PC-3 (cell line): ENCODE data around the gene AFMID. TPM values are rescaled to one million over a fixed set of nuclear protein-coding genes. Genes with fewer than 3 reads are reported as not detected.

Source experiments
- ATAC-seq: fragments of 200-7000 bp; cut with Tn5 transposase; 2 replicates; pipeline ENCODE4 v1.9.1; 2020; ENCODE audit warnings: mild to moderate bottlenecking, moderate library complexity
- BruUV-seq: library from RNA; stranded (reverse); fragments of 400-500 nt; replicated peaks from 2 replicates; lab custom pipeline; 2021; lab: Mats Ljungman, UMichigan
- CTCF ChIA-PET: fragments of 300-600 bp; sonication (Branson Sonifier 250); formaldehyde crosslinking; loops from one replicate; lab custom pipeline; 2022; ENCODE audit warnings: antibody characterized with exemption; lab: Charles Lee
- POLR2A ChIA-PET: fragments of 300-600 bp; sonication (Branson Sonifier 250); formaldehyde crosslinking; loops from one replicate; lab custom pipeline; 2022; ENCODE audit warnings: antibody characterized with exemption; ENCODE audit not compliant: unreplicated experiment; lab: Charles Lee
- DNase-seq: peaks from one replicate; pipeline ENCODE4 v3.0.0-alpha.2; 2015
- H2AFZ ChIP-seq: fragments of 300-600 bp; sonication (generic); 2 replicates; pipeline ENCODE4 v1.6.0; 2016; ENCODE audit warnings: antibody characterized with exemption, low read length
- H3F3A ChIP-seq: fragments of 300-600 bp; sonication (generic); one replicate; pipeline ENCODE4 v1.6.0; 2017; ENCODE audit warnings: antibody characterized with exemption, low read length, control low read depth, mild to moderate bottlenecking; ENCODE audit not compliant: unreplicated experiment
- H3K27ac ChIP-seq: fragments of 300-600 bp; sonication (generic); 2 replicates; pipeline ENCODE4 v1.5.1; 2016; ENCODE audit warnings: mild to moderate bottlenecking, low read length
- H3K27me3 ChIP-seq: fragments of 300-600 bp; sonication (generic); 2 replicates; pipeline ENCODE4 v1.6.1; 2016; ENCODE audit warnings: low read length, mixed read lengths
- H3K36me3 ChIP-seq: fragments of 300-600 bp; sonication (generic); 2 replicates; pipeline ENCODE4 v1.6.1; 2016; ENCODE audit warnings: low read depth, mixed run types, low read length, mixed read lengths
- H3K4me1 ChIP-seq: fragments of 300-600 bp; sonication (generic); 2 replicates; pipeline ENCODE4 v1.5.1; 2016; ENCODE audit warnings: low read length; ENCODE audit not compliant: insufficient read depth
- H3K4me2 ChIP-seq: fragments of 300-600 bp; sonication (generic); 2 replicates; pipeline ENCODE4 v1.6.0; 2016; ENCODE audit warnings: low read length
- H3K4me3 ChIP-seq: fragments of 300-600 bp; sonication (generic); 2 replicates; pipeline ENCODE4 v1.5.1; 2016; ENCODE audit warnings: mild to moderate bottlenecking, low read length, mixed read lengths
- H3K79me2 ChIP-seq: fragments of 300-600 bp; sonication (generic); 2 replicates; pipeline ENCODE4 v1.6.1; 2017; ENCODE audit warnings: low read length, mixed read lengths
- H3K9ac ChIP-seq: fragments of 300-600 bp; sonication (generic); 2 replicates; pipeline ENCODE4 v1.6.0; 2016; ENCODE audit warnings: mild to moderate bottlenecking, low read length
- H3K9me2 ChIP-seq: fragments of 300-600 bp; sonication (generic); replicated peaks from 2 replicates; pipeline ENCODE4 v1.6.1; 2016; ENCODE audit warnings: mixed run types, low read length, mixed read lengths
- H3K9me3 ChIP-seq: fragments of 300-600 bp; sonication (generic); 2 replicates; pipeline ENCODE4 v1.6.1; 2016; ENCODE audit warnings: low read length, mixed read lengths
- H4K20me1 ChIP-seq: fragments of 300-600 bp; sonication (generic); 2 replicates; pipeline ENCODE4 v1.6.1; 2016; ENCODE audit warnings: low read length, mixed read lengths
- EZH2 ChIP-seq: fragments of 300-600 bp; sonication (generic); IDR thresholded peaks from one replicate; pipeline ENCODE4 v1.6.1; 2017; ENCODE audit warnings: antibody characterized with exemption, mild to moderate bottlenecking, low read length; ENCODE audit not compliant: unreplicated experiment
- EZH2phosphoT487 ChIP-seq: fragments of 300-600 bp; sonication (generic); IDR thresholded peaks from 2 replicates; pipeline ENCODE4 v1.6.1; 2018; ENCODE audit warnings: mild to moderate bottlenecking, antibody characterized with exemption, low read length, borderline replicate concordance
- intact Hi-C: fragments of 100-400 bp; cut with micrococcal nuclease; formaldehyde crosslinking; loops from 2 replicates; pipeline ENCODE4 v1.9.0; 2023
- total RNA-seq: library from RNA; depleted of rRNA; stranded (reverse); fragments of >200 nt; gene quantifications from 2 replicates; pipeline ENCODE4 v1.2.3, GENCODE V29; 2014
- TF ChIP-seq, protein P1 (sequence below): fragments of 300-600 bp; sonication (generic); conservative IDR thresholded peaks from 2 replicates; pipeline ENCODE4 v1.5.1; 2017; ENCODE audit warnings: antibody characterized with exemption, low read depth, mild to moderate bottlenecking, low read length

Gene AFMID
- total RNA-seq, 1 experiment from 2014 or later, result 58.9 TPM

- no peaks in the 10 kb centered on the region for H3K79me2 ChIP-seq
- no peak overlapping the region for H3K4me3 ChIP-seq
- no peaks in the 10 kb centered on the region for H3K36me3 ChIP-seq
- H4K20me1 ChIP-seq, result no peaks in the 10 kb centered on the region
- BruUV-seq, result no TSS peak
- H3K27ac ChIP-seq, result no peak overlapping the region
- ChIA-PET POLR2A (no interaction called here), CTCF (interaction anchor here (1.1 kb wide), 1 partner anchor 9 kb away, joined by 4 read pairs; no protein-coding TSS in a partner anchor)
- H2AFZ ChIP-seq, result no peak overlapping the region
- H3K27me3 ChIP-seq, result no peaks in the 10 kb centered on the region
- no peaks in the 10 kb centered on the region for H3K9me3 ChIP-seq
- no peak overlapping the region for H3K9ac ChIP-seq
- DNase-seq (peak; percentile 40), ATAC-seq (peak; percentile 49)
- no peaks in the 10 kb centered on the region for H3F3A ChIP-seq
- H3K4me2 ChIP-seq, result no peak overlapping the region
- H3K9me2 ChIP-seq, result no peaks in the 10 kb centered on the region
- intact Hi-C loops, result no loop called here
- no peak for TF ChIP-seq EZH2phosphoT487
- no peak for TF ChIP-seq EZH2
- TF ChIP-seq, protein P1, sequence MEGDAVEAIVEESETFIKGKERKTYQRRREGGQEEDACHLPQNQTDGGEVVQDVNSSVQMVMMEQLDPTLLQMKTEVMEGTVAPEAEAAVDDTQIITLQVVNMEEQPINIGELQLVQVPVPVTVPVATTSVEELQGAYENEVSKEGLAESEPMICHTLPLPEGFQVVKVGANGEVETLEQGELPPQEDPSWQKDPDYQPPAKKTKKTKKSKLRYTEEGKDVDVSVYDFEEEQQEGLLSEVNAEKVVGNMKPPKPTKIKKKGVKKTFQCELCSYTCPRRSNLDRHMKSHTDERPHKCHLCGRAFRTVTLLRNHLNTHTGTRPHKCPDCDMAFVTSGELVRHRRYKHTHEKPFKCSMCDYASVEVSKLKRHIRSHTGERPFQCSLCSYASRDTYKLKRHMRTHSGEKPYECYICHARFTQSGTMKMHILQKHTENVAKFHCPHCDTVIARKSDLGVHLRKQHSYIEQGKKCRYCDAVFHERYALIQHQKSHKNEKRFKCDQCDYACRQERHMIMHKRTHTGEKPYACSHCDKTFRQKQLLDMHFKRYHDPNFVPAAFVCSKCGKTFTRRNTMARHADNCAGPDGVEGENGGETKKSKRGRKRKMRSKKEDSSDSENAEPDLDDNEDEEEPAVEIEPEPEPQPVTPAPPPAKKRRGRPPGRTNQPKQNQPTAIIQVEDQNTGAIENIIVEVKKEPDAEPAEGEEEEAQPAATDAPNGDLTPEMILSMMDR, result no peak
- H3K4me1 ChIP-seq, result peaks cover 13% of the 10 kb centered on the region
Measured at GRCh38 chr17:78242024-78242742, 55.0 kb downstream of the AFMID start.

- ChIA-PET POLR2A (no interaction called here), CTCF (interaction anchor here (0.7 kb wide), 1 partner anchor 188 kb away, joined by 3 read pairs; no protein-coding TSS in a partner anchor)
- intact Hi-C loops, result no loop called here
- no TSS peak for BruUV-seq
- Histone ChIP-seq H3K9me2 (no peaks in the 10 kb centered on the region), H4K20me1 (no peaks in the 10 kb centered on the region), H3K4me2 (no peak overlapping the region), H3K4me1 (peaks cover 26% of the 10 kb centered on the region), H3K79me2 (no peaks in the 10 kb centered on the region), H3K27me3 (no peaks in the 10 kb centered on the region), H2AFZ (no peak overlapping the region), H3K36me3 (no peaks in the 10 kb centered on the region), H3K9ac (no peak overlapping the region), H3F3A (no peaks in the 10 kb centered on the region), H3K4me3 (no peak overlapping the region), H3K9me3 (no peaks in the 10 kb centered on the region), H3K27ac (no peak overlapping the region)
- ATAC-seq (no peak), DNase-seq (no peak)
- TF ChIP-seq EZH2 (no peak), EZH2phosphoT487 (no peak)
- TF ChIP-seq, protein P1, result no peak
Measured at GRCh38 chr17:78247304-78247703, 60.1 kb downstream of the AFMID start.
